ENCODE data around the gene ZNF182.

The ZNF182 gene

GRCh38 chrX:48003367-48003757 lies 427 bp downstream of the ZNF182 start:
- no peak for DNase-seq (ENCODE audit: low read depth)

GRCh38 chrX:48002929-48003328 lies 860 bp downstream of the ZNF182 start:
- no peak for DNase-seq (ENCODE audit: low read depth)
- peak overlapping the region; percentile 73 for H3K4me3 ChIP-seq (ENCODE audit: control insufficient read depth, low read depth, low read length)
- no peak for TF ChIP-seq CTCF (IDR thresholded peaks at IDR 0.05; ENCODE audit: control insufficient read depth, insufficient read depth, low read depth, low read length, missing control alignments)

More at GRCh38 chrX:48003367-48003757, 427 bp downstream of the ZNF182 start:
- TF ChIP-seq CTCF (IDR thresholded peaks at IDR 0.05; ENCODE audit: control insufficient read depth, insufficient read depth, low read depth, low read length, missing control alignments), result no peak
- peak overlapping the region; percentile 73 for H3K4me3 ChIP-seq (ENCODE audit: control insufficient read depth, low read depth, low read length)

GRCh38 chrX:48002319-48002718 lies 1.5 kb downstream of the ZNF182 start:
- no peak overlapping the region for H3K4me3 ChIP-seq (ENCODE audit: control insufficient read depth, low read depth, low read length)
- DNase-seq (ENCODE audit: low read depth), result no peak
- no peak for TF ChIP-seq CTCF (IDR thresholded peaks at IDR 0.05; ENCODE audit: control insufficient read depth, insufficient read depth, low read depth, low read length, missing control alignments)

GRCh38 chrX:48001260-48001659 lies 2.5 kb downstream of the ZNF182 start:
- H3K4me3 ChIP-seq (ENCODE audit: control insufficient read depth, low read depth, low read length), result no peak overlapping the region

GRCh38 chrX:47992669-47993068 lies 11.1 kb downstream of the ZNF182 start:
- DNase-seq (ENCODE audit: low read depth), result no peak
- no peak overlapping the region for H3K4me3 ChIP-seq (ENCODE audit: control insufficient read depth, low read depth, low read length)
- no peak for TF ChIP-seq CTCF (IDR thresholded peaks at IDR 0.05; ENCODE audit: control insufficient read depth, insufficient read depth, low read depth, low read length, missing control alignments)

More at GRCh38 chrX:48001260-48001659, 2.5 kb downstream of the ZNF182 start:
- no peak for DNase-seq (ENCODE audit: low read depth)
- TF ChIP-seq CTCF (IDR thresholded peaks at IDR 0.05; ENCODE audit: control insufficient read depth, insufficient read depth, low read depth, low read length, missing control alignments), result no peak

- no peak overlapping the region for H3K4me3 ChIP-seq (ENCODE audit: control insufficient read depth, low read depth, low read length)
- no peak for DNase-seq (ENCODE audit: low read depth)
- no peak for TF ChIP-seq CTCF (IDR thresholded peaks at IDR 0.05; ENCODE audit: control insufficient read depth, insufficient read depth, low read depth, low read length, missing control alignments)
Measured at GRCh38 chrX:47992095-47992380, 11.8 kb downstream of the ZNF182 start.
